NCI-H345 treated with DMSO at 0.1 percent for 48 hours (cell line): Measurements from ENCODE around the gene SUCNR1.
"Not testable (repeated sequence)": the region's sequence is repeated elsewhere in the genome, so short reads cannot be mapped to it uniquely, and the experiment has no call there.

Source experiments
- DNase-seq: peaks from one replicate; lab custom pipeline; 2025; ENCODE audit not compliant: unreplicated experiment; lab: John Stamatoyannopoulos, UW

The SUCNR1 gene

DNA sequence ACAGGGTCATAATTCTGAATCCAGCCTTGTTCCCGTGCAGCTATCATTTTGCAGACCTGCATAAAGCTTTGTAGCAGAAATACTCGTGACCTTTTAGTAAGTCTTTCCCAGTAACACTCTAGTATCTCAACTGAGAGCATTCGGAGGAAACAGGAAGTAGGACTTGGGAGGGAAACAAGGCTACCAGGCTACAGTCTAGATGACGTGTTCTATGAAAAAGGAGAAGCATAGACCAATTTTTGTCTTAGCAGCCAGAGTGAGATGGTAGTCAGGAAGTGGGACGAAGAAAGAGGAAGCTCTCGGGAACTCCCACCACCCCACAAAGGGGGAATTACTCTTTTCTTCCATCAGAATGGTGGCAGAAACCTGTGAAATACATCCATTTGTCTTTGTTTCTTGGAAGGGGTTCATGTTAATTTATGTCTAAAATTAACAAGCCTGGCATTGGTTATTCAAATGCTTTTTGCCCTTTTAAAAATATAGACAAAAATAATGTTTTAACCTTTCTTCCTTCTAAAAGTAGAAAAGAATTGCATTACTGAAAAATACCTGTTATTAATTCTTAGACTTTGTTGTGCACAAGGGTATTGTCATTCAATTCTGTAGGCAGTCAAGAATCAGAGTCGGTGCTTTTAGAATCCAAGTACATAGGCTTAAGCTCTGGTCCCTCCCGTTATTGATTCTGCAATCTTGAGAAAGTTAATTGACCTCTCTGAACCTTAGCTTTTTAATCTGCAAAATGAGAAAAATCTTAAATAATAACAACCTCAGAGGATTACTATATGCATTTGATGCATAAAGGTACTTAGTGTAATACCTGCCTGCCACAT, 1.6 kb upstream of the SUCNR1 start:
- no peak for DNase-seq

DNA sequence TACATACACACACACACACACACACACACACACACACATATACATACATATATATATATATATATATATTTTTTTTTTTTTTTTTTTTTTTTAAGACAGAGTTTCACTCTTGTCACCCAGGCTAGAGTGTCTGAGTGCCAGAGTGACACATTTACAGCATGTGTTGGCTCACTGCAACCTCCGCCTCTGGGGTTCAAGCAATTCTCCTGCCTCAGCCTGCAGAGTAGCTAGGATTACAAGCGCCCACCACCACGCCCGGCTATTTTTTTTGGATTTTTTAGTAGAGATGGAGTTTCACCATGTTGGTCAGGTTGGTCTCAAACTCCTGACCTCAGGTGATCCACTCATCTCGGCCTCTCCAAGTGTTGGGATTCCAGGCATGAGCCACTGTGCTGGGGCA, 636 bp downstream of the SUCNR1 start:
- not testable (repeated sequence) for DNase-seq

DNA sequence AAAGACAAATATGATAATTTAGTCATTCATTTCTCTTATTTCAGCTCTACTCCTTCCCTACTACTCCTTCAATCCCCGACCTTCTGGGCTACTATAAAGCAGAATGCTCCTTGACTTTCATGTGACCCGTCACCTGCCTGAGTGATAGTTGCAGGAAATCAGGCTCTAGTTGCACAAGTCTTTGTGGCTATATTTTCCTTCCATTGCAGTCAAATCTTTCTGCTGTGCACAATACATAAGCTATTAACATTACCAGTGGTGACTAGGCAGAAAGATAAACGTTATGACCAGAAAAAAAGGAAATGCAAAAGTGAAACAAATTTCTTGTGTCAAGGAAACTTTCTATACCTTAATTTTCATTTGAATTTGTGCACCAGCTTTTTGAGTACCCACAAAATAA, 2.3 kb downstream of the SUCNR1 start:
- no peak for DNase-seq

DNA sequence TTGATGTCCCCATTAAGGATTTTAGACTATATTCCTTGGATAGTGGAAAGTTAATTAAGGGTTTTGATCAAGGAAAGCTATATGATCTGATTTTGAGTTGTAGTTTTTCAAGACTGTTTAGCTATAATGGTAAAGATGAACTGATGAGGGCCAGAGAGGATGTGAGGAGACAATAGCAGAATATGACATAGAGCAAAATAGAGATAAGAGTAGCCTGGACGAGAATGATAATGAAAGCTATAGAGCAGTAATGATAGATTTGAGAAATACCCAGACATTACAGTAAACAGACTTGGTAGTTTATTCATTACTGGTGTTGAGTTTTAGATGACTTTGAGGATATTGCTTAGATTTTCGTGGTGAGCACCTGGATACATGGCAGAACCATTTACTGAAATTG, 3.8 kb downstream of the SUCNR1 start:
- no peak for DNase-seq

DNA sequence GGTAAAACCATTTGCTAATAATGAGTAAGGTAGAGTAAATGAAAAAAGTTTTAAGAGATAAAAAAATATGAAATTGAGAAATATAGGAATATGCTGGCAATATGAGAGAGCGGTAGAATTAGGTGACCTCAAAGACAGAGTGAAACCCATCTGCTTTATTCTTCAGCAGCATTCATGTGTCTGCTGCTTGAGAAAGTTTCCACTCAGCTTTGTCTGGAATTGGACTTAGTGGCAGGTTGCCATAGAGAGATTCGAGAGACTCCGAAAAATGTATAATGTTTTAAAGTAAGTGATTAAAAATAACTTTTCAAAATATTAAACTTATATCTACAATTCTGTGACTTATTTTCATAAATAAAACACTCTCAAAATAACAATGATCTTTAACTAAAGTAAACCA, 5.0 kb downstream of the SUCNR1 start:
- DNase-seq = no peak

DNA sequence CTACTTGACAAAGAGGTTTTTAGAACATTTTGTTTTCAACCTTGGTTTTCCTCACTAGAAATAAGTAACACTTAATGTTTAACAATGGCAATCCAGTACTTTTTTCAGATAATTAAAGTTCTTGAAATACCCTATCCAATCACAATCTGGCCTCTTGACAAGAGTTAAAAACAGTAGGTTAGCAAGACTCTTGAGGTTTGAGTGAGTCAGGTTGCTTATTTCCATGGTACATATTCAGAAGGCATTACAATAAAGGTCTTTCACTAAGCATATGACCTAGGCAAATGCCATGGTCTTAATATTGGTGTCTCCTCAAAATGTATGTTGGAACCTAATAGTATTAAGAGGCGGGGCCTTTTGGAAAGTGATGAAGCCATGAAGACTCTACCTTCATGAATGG, 5.6 kb downstream of the SUCNR1 start:
- no peak for DNase-seq

DNA sequence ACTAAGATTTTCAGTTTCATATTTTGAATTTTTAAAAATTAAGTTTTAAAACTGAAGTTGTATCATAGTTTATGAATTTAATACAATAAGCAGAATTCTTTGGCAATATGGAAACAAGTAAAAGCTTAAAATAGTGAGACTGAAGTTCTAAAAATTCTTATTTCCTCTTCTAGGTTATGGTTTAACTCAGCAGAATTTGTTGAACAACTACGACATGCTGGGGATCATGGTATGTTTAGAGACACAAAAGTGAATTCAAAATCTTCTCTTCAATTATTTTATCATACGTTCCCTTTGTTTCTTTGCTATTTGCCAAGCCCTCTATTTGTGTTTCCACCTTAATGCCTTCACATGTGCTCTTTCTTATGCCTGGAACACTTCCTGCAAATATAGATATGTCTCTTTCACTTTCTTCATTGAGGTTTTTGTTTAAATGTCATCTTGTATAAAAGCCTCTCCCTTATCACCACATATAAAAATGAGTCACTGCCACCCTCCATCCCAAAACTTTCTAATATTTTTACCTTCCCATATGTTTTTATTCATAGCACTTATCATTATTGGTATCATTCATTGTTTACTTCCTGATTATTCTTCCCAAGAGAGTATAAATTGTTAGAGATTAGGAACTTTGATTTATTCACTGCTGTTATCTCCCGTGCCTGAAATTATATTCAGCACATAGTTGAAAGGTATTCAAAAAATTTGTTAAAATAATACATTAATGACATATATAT, 6.4 kb downstream of the SUCNR1 start:
- DNase-seq = no peak

DNA sequence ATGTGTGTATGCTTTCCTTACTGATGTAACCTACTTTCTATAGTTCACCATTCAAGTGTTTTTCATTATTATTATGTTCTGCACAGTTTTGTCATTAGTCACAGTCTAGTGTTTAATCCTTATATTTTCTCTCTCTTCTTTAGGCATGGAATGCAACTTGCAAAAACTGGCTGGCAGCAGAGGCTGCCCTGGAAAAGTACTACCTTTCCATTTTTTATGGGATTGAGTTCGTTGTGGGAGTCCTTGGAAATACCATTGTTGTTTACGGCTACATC, 6.9 kb downstream of the SUCNR1 start:
- no peak for DNase-seq

DNA sequence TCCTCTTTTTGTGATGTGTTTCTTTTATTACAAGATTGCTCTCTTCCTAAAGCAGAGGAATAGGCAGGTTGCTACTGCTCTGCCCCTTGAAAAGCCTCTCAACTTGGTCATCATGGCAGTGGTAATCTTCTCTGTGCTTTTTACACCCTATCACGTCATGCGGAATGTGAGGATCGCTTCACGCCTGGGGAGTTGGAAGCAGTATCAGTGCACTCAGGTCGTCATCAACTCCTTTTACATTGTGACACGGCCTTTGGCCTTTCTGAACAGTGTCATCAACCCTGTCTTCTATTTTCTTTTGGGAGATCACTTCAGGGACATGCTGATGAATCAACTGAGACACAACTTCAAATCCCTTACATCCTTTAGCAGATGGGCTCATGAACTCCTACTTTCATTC, 7.7 kb downstream of the SUCNR1 start:
- DNase-seq = no peak

DNA sequence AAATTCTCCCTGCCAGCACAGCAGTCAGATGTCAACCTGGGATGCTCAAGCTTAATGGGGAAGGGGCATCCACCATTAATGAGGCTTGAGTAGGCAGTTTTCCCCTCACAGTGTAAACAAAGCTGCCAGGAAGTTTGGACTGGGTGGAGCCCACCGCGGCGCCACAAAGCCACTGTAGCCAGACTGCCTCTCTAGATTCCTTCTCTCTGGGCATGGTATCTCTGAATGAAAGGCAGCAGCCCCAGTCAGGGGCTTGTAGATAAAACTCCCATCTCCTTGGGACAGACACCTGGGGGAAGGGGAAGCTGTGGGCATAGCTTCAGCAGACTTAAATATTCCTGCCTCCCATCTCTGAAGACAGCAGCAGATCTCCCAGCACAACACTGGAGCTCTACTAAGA, 12.0 kb downstream of the SUCNR1 start:
- DNase-seq = not testable (repeated sequence)

DNA sequence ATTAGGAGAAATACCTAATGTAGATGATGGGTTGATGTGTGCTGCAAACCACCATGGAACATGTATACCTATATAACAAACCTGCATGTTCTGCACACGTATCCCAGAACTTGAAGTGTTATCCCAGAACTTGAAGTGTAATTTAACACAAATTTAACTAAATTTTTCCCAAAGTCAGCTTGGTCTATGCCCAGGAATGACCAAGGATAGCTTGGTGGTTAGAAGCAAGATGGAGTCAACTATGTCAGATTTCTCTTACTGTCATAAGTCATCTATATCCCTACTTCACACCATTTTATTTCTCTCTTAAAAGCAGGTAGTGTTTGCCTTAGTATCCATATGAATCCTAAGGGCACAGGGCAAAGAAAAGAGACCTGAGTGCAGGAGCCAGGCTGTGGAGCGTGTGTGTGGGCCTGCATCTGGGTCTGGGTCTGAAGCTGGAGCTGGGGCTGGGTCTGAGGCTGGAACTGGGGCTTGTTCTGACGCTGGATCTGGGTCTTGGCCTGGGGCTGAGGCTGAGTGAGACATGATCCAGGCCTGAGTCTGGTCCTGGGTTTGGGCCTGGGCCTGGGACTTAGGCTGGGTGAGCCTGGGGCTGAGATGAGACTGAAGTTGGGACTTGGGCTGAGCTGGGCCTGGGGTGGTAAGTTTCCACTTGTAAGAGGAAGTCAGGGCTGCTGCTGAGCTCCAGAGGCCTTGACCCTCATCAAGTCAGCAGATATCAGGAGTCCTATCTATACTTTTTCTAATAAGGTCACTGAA, 14.2 kb downstream of the SUCNR1 start:
- not testable (repeated sequence) for DNase-seq

DNA sequence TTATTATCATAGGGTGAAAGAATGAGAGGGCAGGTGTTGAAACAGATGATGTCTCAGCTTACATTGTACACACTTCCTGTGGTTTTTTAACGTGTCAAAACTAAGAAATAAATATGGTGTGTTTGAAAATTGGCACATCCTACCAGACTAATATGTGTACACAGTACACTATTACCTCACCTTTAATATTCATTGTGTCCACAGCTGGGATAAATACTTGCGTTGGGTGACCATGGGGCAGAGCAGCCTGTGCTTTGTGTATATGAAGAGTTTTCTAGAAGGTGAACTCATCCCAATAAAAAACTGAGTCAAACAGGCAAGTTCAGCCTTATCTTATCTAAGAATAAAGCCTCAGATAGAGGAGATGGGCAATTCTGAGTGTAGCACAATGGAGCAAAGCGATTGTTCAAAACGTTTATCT, 17.3 kb downstream of the SUCNR1 start:
- DNase-seq = no peak

DNA sequence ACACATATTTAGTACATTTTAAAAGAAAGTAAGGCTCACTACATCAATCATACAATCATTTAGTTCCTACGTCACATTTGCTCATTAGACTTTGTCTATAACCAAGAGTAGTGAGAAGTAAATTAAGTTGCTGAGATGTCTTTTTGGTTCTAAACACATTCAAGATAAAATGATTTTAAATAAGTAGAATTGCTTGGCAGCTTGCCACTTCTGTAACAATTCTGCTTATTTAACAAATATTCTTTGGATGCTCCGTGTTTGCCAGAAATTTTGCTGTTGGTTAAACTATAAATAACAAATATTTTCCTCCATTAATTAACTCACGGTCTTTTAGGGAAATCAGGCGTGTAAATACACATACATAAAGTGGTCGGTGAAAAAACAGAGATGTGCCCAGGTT, 18.3 kb downstream of the SUCNR1 start:
- DNase-seq = no peak

DNA sequence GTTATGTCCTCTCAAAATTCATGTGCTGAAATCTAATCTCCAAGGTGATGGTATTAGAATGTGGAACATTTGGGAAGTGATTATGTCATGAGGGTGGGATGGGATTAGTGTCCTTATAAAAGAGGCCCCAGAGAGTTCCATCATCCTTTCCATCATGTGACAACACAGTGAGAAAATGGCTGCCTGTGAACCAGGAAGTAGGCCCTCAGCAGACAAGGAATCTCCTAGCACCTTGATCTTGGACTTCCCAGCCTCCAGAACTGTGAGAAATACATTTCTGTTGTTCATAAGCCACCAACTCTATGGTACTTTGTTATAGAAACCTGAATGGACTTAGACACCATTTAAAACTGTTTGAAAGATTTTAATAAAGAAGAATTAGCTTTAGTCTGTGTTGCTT, 20.8 kb downstream of the SUCNR1 start:
- no peak for DNase-seq

DNA sequence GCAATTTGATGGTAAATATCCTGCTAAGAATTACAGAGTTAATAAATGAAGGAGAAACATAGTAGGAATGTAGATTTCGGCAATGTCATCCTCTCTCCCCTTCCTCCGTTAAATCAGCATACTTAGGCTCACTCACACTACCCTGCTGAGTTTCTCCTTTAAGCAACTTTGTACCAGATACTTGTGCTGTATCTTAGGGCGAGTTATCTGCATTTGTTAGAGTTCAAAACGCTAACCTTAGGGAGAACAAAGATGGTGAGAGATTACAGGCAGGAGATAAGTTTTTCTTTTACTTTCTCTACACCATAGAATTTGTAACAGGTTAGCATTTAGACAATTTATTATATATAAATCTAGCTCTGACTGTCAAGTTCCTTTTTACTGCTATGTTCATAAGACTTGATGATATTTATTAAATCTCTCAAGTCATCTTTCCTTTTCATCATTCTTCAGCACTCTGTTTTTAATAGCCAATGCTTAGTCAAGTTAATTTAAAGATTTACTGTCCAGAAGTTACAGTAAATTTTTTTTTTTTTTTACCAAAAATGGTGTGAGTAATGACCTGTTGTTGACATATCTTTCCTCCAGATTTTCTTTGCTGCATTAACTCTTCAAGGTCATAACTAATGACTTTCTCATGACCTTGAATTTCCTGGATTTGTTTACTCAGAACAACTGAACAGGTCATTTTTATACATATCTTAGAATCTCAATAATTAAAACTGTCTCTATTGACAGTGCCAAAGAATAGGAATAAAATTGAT, 22.2 kb downstream of the SUCNR1 start:
- no peak for DNase-seq

DNA sequence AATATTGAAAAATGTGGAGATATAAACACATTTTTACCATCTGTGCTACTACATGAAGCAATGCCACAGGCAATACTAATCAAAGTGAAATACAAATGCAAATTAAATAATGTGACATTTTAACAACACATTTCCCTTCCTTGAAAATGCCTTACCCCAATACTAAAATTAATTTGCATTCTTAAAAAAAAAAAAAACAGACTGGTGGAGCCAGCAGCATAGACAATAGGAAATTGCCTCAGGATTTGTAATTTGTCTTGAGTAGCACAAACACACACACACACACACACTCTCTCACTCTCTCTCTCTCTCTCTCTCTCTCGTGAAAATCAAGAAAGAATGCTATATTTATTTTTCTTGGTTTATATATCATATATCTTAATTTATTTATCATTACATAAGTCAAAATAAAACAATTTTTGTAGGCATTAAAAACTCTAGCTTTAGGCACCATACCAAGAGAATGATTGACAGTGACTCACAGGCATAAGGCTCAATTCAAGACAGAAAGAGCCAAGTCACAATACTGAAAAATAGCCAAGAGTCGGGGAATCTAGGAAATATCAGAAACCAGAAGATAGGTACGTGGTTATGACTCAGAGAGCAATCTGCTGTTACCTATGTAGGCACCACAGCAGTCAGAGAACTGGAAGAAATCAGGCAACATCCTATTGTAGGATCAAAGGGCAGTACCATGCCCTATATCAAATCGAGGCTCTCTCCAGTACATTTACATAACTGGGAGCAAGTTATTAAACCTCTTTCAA, 23.0 kb downstream of the SUCNR1 start:
- DNase-seq = no peak

DNA sequence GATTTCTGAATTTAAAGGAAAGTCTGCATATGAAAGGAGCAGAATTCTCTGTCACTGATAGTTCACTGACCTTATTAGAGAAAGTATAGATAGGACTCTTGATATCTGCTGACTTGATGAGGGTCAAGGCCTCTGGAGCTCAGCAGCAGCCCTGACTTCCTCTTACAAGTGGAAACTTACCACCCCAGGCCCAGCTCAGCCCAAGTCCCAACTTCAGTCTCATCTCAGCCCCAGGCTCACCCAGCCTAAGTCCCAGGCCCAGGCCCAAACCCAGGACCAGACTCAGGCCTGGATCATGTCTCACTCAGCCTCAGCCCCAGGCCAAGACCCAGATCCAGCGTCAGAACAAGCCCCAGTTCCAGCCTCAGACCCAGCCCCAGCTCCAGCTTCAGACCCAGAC, 24.7 kb downstream of the SUCNR1 start:
- not testable (repeated sequence) for DNase-seq

DNA sequence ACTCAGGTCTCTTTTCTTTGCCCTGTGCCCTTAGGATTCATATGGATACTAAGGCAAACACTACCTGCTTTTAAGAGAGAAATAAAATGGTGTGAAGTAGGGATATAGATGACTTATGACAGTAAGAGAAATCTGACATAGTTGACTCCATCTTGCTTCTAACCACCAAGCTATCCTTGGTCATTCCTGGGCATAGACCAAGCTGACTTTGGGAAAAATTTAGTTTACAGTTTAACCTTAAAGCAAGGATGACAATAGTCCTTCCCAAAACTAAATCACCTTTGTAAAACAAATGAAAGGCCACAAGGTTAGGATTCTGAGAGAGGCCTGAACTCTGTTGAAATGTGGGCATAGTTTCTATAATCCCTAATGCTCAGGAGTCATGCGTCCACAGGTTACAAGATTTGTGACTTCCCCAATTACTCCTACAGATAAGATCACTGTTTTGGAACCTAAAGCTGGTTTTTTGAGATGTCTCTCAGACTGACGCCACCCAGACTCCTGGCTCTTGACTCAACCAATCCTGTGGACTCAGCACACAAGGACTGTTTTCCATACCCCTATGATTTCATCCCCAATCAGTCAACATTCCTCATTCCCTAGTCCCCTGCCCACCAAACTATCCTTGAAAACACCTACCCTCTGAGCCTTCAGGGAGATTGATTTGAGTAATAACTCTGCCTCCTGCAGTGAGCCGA, 25.3 kb downstream of the SUCNR1 start:
- not testable (repeated sequence) for DNase-seq

DNA sequence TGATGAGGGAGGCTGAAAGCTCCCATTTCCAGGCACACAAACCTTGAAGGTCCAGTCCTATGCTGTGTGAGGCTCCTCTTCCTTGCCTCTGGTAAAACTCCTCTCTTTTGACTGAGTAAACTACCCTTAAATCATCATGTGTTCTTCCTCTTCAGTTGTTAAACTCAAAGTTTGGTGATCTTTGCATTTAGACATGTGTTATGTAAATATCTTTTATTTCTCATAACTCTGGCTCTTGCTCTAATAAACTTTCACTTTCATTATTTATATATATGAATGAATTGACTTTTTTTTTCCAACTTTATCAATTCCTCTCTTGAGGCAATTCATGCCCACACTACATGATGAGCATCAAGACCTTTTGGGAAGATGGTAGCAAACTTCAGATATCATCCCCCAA, 26.6 kb downstream of the SUCNR1 start:
- no peak for DNase-seq

DNA sequence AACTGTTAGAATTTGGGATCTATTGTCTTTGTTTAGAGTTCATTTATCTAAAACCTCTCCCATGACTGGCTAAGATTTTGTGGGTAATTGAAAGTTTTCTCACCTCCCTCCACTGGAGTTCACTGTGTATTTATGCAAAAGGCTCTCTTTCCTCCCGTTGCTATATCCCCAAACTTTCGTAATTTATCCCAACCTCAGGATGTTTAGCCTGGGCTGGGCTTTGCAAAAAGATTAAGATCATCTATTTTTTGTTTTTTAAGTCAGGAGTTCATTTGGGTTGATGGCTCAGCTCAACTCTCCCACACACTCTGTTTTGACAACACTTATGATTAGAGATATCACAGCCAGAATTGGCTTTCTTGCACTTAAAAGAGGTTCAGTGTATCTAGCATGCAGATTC, 27.0 kb downstream of the SUCNR1 start:
- DNase-seq = no peak
